Natural killer cell (primary cell): ENCODE data around the gene RAB6B. TPM values are rescaled to one million over a fixed set of nuclear protein-coding genes. Genes with fewer than 3 reads are reported as not detected.

Experiments used
- ATAC-seq, 3 donors: fragments of 150-1000 bp in 2 of 3; fragments of 200-7000 bp in 1 of 3; cut with Tn5 transposase; 1 replicate in 1 of 3; 2 replicates in 2 of 3; pipeline ENCODE4 v1.10.0; 2021; ENCODE audit warnings: mild to moderate bottlenecking in 2 of 3, moderate library complexity in 2 of 3
- DNase-seq, 2 donors: peaks; one replicate each; pipeline versions ENCODE4 v3.0.0 to v3.0.0-alpha.2; 2013 to 2021; ENCODE audit warnings: mixed read lengths in 1 of 2
- H3K27ac ChIP-seq: one replicate; pipeline ENCODE4 v1.5.1; 2013; ENCODE audit warnings: mild to moderate bottlenecking, low read length
- H3K27me3 ChIP-seq: one replicate; pipeline ENCODE4 v1.6.1; 2013; ENCODE audit warnings: low read length; ENCODE audit not compliant: control insufficient read depth, insufficient read depth
- H3K36me3 ChIP-seq: one replicate; pipeline ENCODE4 v1.6.1; 2013; ENCODE audit warnings: low read length; ENCODE audit not compliant: control insufficient read depth, insufficient read depth
- H3K4me1 ChIP-seq: one replicate; pipeline ENCODE4 v1.6.1; 2013; ENCODE audit warnings: low read length; ENCODE audit not compliant: control insufficient read depth, insufficient read depth
- H3K4me3 ChIP-seq: one replicate; pipeline ENCODE4 v1.5.1; 2013; ENCODE audit warnings: low read length
- H3K9me3 ChIP-seq: one replicate; pipeline ENCODE4 v1.6.1; 2013; ENCODE audit warnings: low read length; ENCODE audit not compliant: control insufficient read depth, insufficient read depth
- H3K27ac Mint-ChIP-seq, 2 donors: one replicate each; pipeline ENCODE4 v1.8.0; 2022; ENCODE audit warnings: mild to moderate bottlenecking in 2 of 2, mixed read lengths in 2 of 2, moderate library complexity in 1 of 2
- H3K27me3 Mint-ChIP-seq, 2 donors: one replicate each; pipeline ENCODE4 v1.8.0; 2022; ENCODE audit warnings: low read depth in 2 of 2, mixed read lengths in 2 of 2
- H3K36me3 Mint-ChIP-seq: one replicate; pipeline ENCODE4 v1.8.0; 2022; ENCODE audit warnings: mixed read lengths
- H3K4me1 Mint-ChIP-seq, 2 donors: one replicate each; pipeline ENCODE4 v1.8.0; 2022; ENCODE audit warnings: mixed read lengths in 2 of 2
- H3K4me3 Mint-ChIP-seq: one replicate; pipeline ENCODE4 v1.8.0; 2022; ENCODE audit warnings: mild to moderate bottlenecking, moderate library complexity, mixed read lengths
- H3K9me3 Mint-ChIP-seq, 2 donors: one replicate each; pipeline ENCODE4 v1.8.0; 2022; ENCODE audit warnings: mixed read lengths in 2 of 2
- WGBS: methylation state at CpG from one replicate; pipeline ENCODE4 v1.1.7; 2013; ENCODE audit warnings: missing lambda C conversion rate; ENCODE audit not compliant: insufficient coverage; 5-methylcytosine and 5-hydroxymethylcytosine counted together
- intact Hi-C: fragments of 100-400 bp; cut with micrococcal nuclease; formaldehyde crosslinking; loops from one replicate; pipeline ENCODE4 v1.14.2; 2022
- total RNA-seq, 4 donors: library from RNA; stranded (reverse); fragments of 120-200 nt in 1 of 4; gene quantifications; one replicate each; pipeline versions ENCODE4 v1.2.3 to v1.2.4, GENCODE V29; 2013 to 2022
- TF ChIP-seq, protein P1 (sequence below): fragments of 200-600 bp; IDR thresholded peaks from one replicate; pipeline ENCODE4 v1.8.0; 2022; ENCODE audit warnings: antibody characterized with exemption

The RAB6B gene
- total RNA-seq, 3 donors from 2014 or later (not counting 1 experiment from before 2014, with no cell fraction given): 1.4 to 2.7 (median 1.6) TPM

DNA sequence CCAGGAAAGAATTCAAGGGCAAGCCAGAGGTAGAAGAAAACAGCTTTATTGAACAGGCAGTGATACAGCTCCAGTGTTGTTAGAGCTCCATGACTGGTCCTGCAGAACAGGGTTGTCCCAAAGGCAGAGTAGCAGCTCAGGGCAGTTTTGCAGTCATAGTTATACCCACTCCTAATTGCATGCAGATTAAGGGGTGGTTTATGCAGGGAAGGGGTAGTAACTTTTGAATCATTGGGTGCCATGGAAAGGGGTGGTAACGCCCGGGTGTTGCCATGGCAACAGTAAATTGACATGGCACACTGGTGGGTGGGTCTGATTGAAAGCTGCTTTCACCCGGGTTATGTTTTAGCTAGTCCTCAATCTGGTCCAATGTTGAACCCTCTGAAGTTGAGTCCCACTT lies 9.7 kb upstream of the RAB6B start:
- H3K36me3 ChIP-seq: no peaks in the 10 kb centered on the region
- no peaks in the 10 kb centered on the region for H3K9me3 Mint-ChIP-seq
- H3K27me3 ChIP-seq: peaks cover 4% of the 10 kb centered on the region
- ATAC-seq: no peak
- no peak overlapping the region for H3K27ac ChIP-seq
- no peak overlapping the region for H3K27ac Mint-ChIP-seq
- H3K4me3 Mint-ChIP-seq: no peak overlapping the region
- no peaks in the 10 kb centered on the region for H3K36me3 Mint-ChIP-seq
- no peak overlapping the region for H3K4me3 ChIP-seq
- H3K27me3 Mint-ChIP-seq: peaks cover 12 to 59% of the 10 kb centered on the region in 2 donors
- DNase-seq: no peak
- TF ChIP-seq, protein P1, sequence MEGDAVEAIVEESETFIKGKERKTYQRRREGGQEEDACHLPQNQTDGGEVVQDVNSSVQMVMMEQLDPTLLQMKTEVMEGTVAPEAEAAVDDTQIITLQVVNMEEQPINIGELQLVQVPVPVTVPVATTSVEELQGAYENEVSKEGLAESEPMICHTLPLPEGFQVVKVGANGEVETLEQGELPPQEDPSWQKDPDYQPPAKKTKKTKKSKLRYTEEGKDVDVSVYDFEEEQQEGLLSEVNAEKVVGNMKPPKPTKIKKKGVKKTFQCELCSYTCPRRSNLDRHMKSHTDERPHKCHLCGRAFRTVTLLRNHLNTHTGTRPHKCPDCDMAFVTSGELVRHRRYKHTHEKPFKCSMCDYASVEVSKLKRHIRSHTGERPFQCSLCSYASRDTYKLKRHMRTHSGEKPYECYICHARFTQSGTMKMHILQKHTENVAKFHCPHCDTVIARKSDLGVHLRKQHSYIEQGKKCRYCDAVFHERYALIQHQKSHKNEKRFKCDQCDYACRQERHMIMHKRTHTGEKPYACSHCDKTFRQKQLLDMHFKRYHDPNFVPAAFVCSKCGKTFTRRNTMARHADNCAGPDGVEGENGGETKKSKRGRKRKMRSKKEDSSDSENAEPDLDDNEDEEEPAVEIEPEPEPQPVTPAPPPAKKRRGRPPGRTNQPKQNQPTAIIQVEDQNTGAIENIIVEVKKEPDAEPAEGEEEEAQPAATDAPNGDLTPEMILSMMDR: no peak
- 86% methylated on average over 3 of the region's 3 CpGs for WGBS
- intact Hi-C loops: no loop called here
- H3K4me1 ChIP-seq: no peaks in the 10 kb centered on the region
- H3K9me3 ChIP-seq: no peaks in the 10 kb centered on the region
- no peaks in the 10 kb centered on the region for H3K4me1 Mint-ChIP-seq

DNA sequence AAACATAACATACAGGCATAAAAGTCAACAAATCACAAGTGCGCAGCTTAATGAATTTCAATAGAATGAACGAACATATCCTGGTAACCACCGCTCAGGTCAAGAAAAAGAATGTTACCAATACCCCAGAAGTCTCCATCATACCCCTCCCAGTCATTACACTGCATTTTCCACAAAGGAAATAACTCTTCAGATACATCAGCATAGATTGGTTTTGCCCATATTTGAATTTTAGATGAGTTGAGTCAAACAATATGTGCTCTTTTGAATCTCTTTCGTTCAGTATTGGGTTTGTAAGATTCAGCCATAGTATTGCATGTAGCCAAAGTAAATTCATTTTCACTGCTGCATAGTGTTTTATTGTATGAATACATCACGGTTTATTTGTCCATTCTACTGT lies 6.2 kb upstream of the RAB6B start:
- peaks cover 4% of the 10 kb centered on the region for H3K27me3 ChIP-seq
- H3K27me3 Mint-ChIP-seq: peaks cover 20 to 71% of the 10 kb centered on the region in 2 donors
- no peaks in the 10 kb centered on the region for H3K4me1 ChIP-seq
- TF ChIP-seq, protein P1: no peak
- no peak overlapping the region for H3K27ac Mint-ChIP-seq
- no peaks in the 10 kb centered on the region for H3K9me3 ChIP-seq
- no peaks in the 10 kb centered on the region for H3K4me1 Mint-ChIP-seq
- intact Hi-C loops: no loop called here
- H3K4me3 ChIP-seq: no peak overlapping the region
- no peaks in the 10 kb centered on the region for H3K36me3 Mint-ChIP-seq
- no peaks in the 10 kb centered on the region for H3K9me3 Mint-ChIP-seq
- 87% methylated on average over 5 of the region's 5 CpGs for WGBS
- no peak overlapping the region for H3K27ac ChIP-seq
- no peaks in the 10 kb centered on the region for H3K36me3 ChIP-seq
- ATAC-seq (no peak), DNase-seq (no peak)
- no peak overlapping the region for H3K4me3 Mint-ChIP-seq

DNA sequence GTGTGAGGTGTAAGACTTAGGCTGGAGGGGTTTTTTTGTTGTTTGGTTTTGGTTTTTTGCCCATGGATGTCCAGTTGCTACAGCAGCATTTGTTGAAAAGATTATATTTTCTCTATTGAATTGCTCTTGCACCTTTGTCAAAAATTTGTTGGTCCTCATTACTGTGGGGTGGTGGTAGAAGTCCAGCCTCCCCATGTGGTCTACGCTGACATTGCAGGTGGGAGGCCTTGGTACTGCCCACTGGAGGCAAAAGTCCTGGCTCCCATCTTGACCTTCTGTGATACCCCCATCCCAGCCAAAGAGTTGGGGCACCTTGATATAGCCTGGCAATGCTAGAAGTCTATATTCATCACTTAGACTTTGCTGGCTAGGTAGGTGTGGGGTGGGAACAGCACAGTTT lies 5.4 kb upstream of the RAB6B start:
- no peak overlapping the region for H3K27ac ChIP-seq
- 100% methylated on average over 1 of the region's 1 CpG for WGBS
- H3K27me3 ChIP-seq: peaks cover 4% of the 10 kb centered on the region
- DNase-seq (no peak), ATAC-seq (no peak)
- no peak overlapping the region for H3K4me3 Mint-ChIP-seq
- H3K4me3 ChIP-seq: no peak overlapping the region
- H3K27ac Mint-ChIP-seq: no peak overlapping the region
- no peaks in the 10 kb centered on the region for H3K9me3 ChIP-seq
- H3K36me3 ChIP-seq: no peaks in the 10 kb centered on the region
- peaks cover 27 to 76% of the 10 kb centered on the region in 2 donors for H3K27me3 Mint-ChIP-seq
- TF ChIP-seq, protein P1: no peak
- no peaks in the 10 kb centered on the region for H3K36me3 Mint-ChIP-seq
- no peaks in the 10 kb centered on the region for H3K9me3 Mint-ChIP-seq
- intact Hi-C loops: no loop called here
- no peaks in the 10 kb centered on the region for H3K4me1 ChIP-seq
- H3K4me1 Mint-ChIP-seq: no peaks in the 10 kb centered on the region

DNA sequence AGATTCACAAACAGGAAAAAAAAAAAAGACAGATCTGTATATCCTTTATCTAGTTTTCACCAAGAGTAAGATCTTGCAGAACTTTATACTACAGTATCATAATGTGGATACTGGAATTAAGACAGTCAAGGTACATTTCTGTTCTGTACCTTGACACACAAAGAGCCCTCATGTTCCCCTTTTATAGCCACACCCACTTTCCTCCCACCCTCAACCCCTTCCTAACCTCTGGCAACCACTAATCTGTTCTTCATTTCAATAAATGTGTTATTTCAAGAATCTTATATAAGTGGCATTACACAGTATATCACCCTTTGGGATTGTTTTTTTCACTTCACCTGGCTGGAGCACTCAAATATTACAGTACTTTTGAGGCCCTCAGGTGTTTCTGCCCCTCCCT lies 3.6 kb upstream of the RAB6B start:
- intact Hi-C loops: no loop called here
- Histone ChIP-seq H3K36me3 (no peaks in the 10 kb centered on the region), H3K4me3 (no peak overlapping the region), H3K4me1 (peaks cover 5% of the 10 kb centered on the region), H3K27me3 (no peaks in the 10 kb centered on the region), H3K9me3 (no peaks in the 10 kb centered on the region), H3K27ac (no peak overlapping the region)
- TF ChIP-seq, protein P1: no peak
- Mint-ChIP-seq H3K27ac (no peak overlapping the region), H3K4me1 (no peaks in the 10 kb centered on the region), H3K4me3 (no peak overlapping the region), H3K9me3 (no peaks in the 10 kb centered on the region), H3K36me3 (no peaks in the 10 kb centered on the region), H3K27me3 (peaks cover 30 to 64% of the 10 kb centered on the region in 2 donors)
- ATAC-seq (no peak), DNase-seq (no peak)
